ENCODE results near the gene IL10RA.

DNA sequence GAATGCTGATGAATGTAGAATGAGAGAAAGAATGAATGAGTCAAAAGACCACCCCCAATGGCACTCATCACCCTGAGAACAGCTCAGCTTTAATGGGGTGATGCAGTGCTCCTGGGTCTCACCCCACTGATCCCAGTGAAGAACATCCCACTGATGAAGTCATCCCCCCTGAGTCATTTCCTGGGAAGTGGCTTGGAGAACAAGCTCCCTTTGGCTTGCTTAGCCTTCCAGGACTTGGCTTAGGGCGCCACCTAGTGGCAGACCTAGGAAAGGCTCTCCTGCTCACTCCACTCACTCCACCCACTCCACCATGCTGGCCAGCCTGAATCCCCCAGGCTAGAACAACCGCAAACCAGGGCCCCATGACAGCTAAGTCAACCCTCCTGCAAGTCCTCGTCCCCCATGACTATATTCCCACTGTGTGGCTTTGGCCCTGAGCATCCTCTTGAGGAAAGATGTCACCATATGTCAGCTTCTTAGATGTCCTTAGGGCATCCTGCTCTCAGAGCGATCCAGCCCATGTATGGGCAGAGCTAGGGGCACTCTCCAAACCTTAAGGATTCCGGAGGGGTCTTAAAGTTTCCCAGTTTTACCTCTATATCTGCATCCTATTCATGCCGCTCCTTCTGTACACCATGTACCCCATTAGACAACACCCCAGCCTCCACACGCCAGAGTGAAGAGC, 39.2 kb upstream of the IL10RA start:
- TF ChIP-seq, protein P1, sequence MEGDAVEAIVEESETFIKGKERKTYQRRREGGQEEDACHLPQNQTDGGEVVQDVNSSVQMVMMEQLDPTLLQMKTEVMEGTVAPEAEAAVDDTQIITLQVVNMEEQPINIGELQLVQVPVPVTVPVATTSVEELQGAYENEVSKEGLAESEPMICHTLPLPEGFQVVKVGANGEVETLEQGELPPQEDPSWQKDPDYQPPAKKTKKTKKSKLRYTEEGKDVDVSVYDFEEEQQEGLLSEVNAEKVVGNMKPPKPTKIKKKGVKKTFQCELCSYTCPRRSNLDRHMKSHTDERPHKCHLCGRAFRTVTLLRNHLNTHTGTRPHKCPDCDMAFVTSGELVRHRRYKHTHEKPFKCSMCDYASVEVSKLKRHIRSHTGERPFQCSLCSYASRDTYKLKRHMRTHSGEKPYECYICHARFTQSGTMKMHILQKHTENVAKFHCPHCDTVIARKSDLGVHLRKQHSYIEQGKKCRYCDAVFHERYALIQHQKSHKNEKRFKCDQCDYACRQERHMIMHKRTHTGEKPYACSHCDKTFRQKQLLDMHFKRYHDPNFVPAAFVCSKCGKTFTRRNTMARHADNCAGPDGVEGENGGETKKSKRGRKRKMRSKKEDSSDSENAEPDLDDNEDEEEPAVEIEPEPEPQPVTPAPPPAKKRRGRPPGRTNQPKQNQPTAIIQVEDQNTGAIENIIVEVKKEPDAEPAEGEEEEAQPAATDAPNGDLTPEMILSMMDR (IDR thresholded peaks at IDR 0.05; ENCODE audit: low read length) = peak; percentile 97
- TF ChIP-seq EZH2 (optimal IDR thresholded peaks at IDR 0.05; ENCODE audit: low read depth, low read length) = no peak
- no peak for TF ChIP-seq EZH2phosphoT487 (IDR thresholded peaks at IDR 0.05; ENCODE audit: low read length)

Data from MM.1S (cell line).